ENCODE data around the gene BABAM2. TPM values are rescaled to one million over a fixed set of nuclear protein-coding genes. Genes with fewer than 3 reads are reported as not detected.
"Not testable (repeated sequence)": the region's sequence is repeated elsewhere in the genome, so short reads cannot be mapped to it uniquely, and the experiment has no call there.

BABAM2 gene
- total and polyA plus RNA-seq, 7 donors = 22.9 to 52.3 (median 25.2) TPM

- H3K4me1 ChIP-seq = peaks cover 0 to 6% (median 2%) of the 10 kb centered on the region in 4 donors
- no peaks in the 10 kb centered on the region for H3K9me3 ChIP-seq
- H3K4me3 ChIP-seq = no peak overlapping the region
- no peaks in the 10 kb centered on the region for H3K27me3 ChIP-seq
- intact Hi-C loops (cut with DNase I) = no loop called here
- 71 to 79% methylated on average over 8 of the region's 8 CpGs for WGBS, 2 donors
- TF ChIP-seq POLR2AphosphoS5 (IDR thresholded peaks at IDR 0.05) (no peak), EP300 (IDR thresholded peaks at IDR 0.05) (no peak), CTCF (IDR thresholded peaks at IDR 0.05) (no peak), POLR2A (IDR thresholded peaks at IDR 0.05) (no peak)
- H3K27ac ChIP-seq = no peak overlapping the region
- H3K36me3 ChIP-seq = no peaks in the 10 kb centered on the region
- DNase-seq = no peak
Observed at GRCh38 chr2:28251337-28251736, 360.8 kb downstream of the BABAM2 start.

DNA sequence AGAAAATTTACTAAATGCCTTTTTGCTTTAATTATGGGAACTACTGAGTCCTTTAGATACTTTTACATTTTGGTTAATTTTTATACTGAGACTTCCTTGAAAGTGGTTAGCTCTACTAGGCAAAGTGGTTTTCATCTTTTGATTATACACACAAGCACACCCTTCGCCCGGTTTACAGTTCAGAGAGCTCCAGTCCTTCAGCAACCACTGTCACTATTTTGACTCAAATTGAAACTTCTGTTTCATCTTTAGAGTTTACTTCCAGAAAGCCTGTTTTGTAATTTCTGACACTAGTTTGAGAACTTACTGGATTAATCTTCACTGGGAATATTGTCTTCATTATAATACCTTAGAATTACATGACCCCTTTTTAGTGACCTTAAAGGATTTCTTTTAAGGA lies 361.8 kb downstream of the BABAM2 start:
- TF ChIP-seq POLR2AphosphoS5 (IDR thresholded peaks at IDR 0.05) (no peak), POLR2A (IDR thresholded peaks at IDR 0.05) (no peak), EP300 (IDR thresholded peaks at IDR 0.05) (no peak), CTCF (IDR thresholded peaks at IDR 0.05) (no peak)
- no peaks in the 10 kb centered on the region for H3K9me3 ChIP-seq
- no peaks in the 10 kb centered on the region for H3K27me3 ChIP-seq
- intact Hi-C loops (cut with DNase I) = no loop called here
- H3K36me3 ChIP-seq = no peaks in the 10 kb centered on the region
- H3K4me1 ChIP-seq = peaks cover 0 to 3% (median under 1%) of the 10 kb centered on the region in 4 donors
- no peak overlapping the region for H3K4me3 ChIP-seq
- WGBS, 2 donors = 9 to 33% methylated on average over 2 of the region's 2 CpGs
- H3K27ac ChIP-seq = no peak overlapping the region
- DNase-seq = no peak

GRCh38 chr2:28253543-28253942 lies 363.0 kb downstream of the BABAM2 start:
- WGBS, 2 donors = 93 to 99% methylated on average over 2 of the region's 2 CpGs
- Histone ChIP-seq H3K27me3 (no peaks in the 10 kb centered on the region), H3K4me1 (no peaks in the 10 kb centered on the region), H3K9me3 (no peaks in the 10 kb centered on the region), H3K27ac (no peak overlapping the region), H3K36me3 (no peaks in the 10 kb centered on the region), H3K4me3 (no peak overlapping the region)
- intact Hi-C loops (cut with DNase I) = no loop called here
- TF ChIP-seq CTCF (IDR thresholded peaks at IDR 0.05) (no peak), POLR2AphosphoS5 (IDR thresholded peaks at IDR 0.05) (no peak), POLR2A (IDR thresholded peaks at IDR 0.05) (no peak), EP300 (IDR thresholded peaks at IDR 0.05) (no peak)
- DNase-seq = no peak

GRCh38 chr2:28255231-28255630 lies 364.7 kb downstream of the BABAM2 start:
- H3K27me3 ChIP-seq; intact Hi-C loops (cut with DNase I); H3K4me1 ChIP-seq; H3K27ac ChIP-seq; H3K9me3 ChIP-seq; H3K4me3 ChIP-seq; DNase-seq; H3K36me3 ChIP-seq: not testable (repeated sequence)
- 96 to 97% methylated on average over 4 of the region's 4 CpGs for WGBS, 2 donors

DNA sequence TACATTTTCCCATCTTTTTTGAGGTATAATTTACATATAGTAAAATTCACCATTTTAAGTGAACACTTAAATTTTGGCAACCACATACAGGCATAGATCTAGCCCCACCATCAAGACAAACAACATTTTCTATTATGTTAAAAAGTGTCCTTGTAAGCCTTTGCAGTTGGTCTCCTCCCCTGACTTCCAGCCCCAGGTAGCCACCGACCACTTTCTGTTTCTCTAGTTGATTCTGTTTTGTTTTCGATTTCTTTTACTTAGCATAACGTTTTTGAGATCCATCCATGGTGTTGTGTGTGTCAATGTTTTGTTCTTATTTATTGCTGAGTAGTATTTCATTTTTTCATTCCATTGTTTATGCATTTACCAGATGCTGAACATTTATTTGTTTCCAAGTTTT lies 366.7 kb downstream of the BABAM2 start:
- no peaks in the 10 kb centered on the region for H3K27me3 ChIP-seq
- DNase-seq = no peak
- H3K9me3 ChIP-seq = no peaks in the 10 kb centered on the region
- intact Hi-C loops (cut with DNase I) = no loop called here
- 86 to 88% methylated on average over 3 of the region's 3 CpGs for WGBS, 2 donors
- TF ChIP-seq POLR2A (IDR thresholded peaks at IDR 0.05) (no peak), POLR2AphosphoS5 (IDR thresholded peaks at IDR 0.05) (no peak), EP300 (IDR thresholded peaks at IDR 0.05) (no peak), CTCF (IDR thresholded peaks at IDR 0.05) (no peak)
- H3K4me1 ChIP-seq = no peaks in the 10 kb centered on the region
- H3K36me3 ChIP-seq = no peaks in the 10 kb centered on the region
- H3K4me3 ChIP-seq = no peak overlapping the region
- H3K27ac ChIP-seq = no peak overlapping the region

DNA sequence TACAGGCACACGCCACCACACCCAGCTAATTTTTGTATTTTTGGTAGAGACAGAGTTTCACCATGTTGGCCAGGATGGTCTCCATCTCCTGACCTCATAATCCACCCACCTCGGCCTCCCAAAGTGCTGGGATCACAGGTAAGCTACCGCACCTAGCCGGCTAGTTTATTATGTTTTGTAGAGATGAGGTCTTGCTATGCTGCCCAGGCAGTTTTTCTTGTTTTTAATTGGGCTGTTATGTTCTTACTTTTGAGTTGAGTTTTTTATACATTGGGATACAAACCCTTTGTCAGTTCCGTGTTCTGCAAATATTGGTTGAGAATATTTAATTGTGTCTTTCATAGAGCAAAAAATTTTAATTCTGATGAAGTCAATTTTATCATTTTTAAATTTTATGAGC lies 368.7 kb downstream of the BABAM2 start:
- WGBS, 2 donors = 93 to 96% methylated on average over 5 of the region's 5 CpGs
- DNase-seq; H3K27me3 ChIP-seq; intact Hi-C loops (cut with DNase I); H3K4me1 ChIP-seq; H3K4me3 ChIP-seq; H3K36me3 ChIP-seq; H3K27ac ChIP-seq; H3K9me3 ChIP-seq: not testable (repeated sequence)

Data from sigmoid colon (tissue), 7 donors.